ENCODE results near the gene SND1. TPM values are rescaled to one million over a fixed set of nuclear protein-coding genes. Genes with fewer than 3 reads are reported as not detected.

SND1 gene
- total RNA-seq, 4 donors from 2014 or later, result 64.3 to 77.0 (median 70.4) TPM

DNA sequence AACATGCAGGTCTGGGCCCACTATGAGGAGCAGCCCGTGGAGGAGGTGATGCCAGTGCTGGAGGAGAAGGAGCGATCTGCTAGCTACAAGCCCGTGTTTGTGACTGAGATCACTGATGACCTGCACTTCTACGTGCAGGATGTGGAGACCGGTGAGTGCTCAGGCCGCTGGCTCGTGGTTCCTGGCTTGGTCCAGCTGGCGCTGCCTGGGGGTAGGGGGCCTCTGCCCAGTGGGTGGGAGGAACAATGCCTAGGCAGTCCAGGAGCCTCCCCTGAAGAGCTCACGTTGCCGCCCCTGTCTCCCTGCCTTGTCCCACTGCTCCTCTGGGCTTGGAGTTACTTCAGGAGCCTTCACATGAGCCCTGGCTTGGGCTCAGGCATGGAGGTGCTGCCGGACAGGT is 429.4 kb downstream of the SND1 start:
- DNase-seq, result no peak
- H3K9me3 ChIP-seq, result no peaks in the 10 kb centered on the region
- H3K36me3 ChIP-seq, result peaks cover 0 to 5% (median 0%) of the 10 kb centered on the region in 4 donors
- WGBS, 2 donors (ENCODE audit: low coverage in 1 of 2), result 96% methylated on average over 11 of the region's 11 CpGs; no CpG with 5 or more reads in 1 of the 2 donors
- H3K27me3 ChIP-seq, result no peaks in the 10 kb centered on the region
- peaks cover 0 to 9% (median 8%) of the 10 kb centered on the region in 4 donors for H3K4me1 ChIP-seq
- TF ChIP-seq POLR2AphosphoS5 (IDR thresholded peaks at IDR 0.05) (no peak), POLR2A (IDR thresholded peaks at IDR 0.05) (no peak), EP300 (IDR thresholded peaks at IDR 0.05; ENCODE audit: low read depth) (no peak)
- TF ChIP-seq, protein P1, sequence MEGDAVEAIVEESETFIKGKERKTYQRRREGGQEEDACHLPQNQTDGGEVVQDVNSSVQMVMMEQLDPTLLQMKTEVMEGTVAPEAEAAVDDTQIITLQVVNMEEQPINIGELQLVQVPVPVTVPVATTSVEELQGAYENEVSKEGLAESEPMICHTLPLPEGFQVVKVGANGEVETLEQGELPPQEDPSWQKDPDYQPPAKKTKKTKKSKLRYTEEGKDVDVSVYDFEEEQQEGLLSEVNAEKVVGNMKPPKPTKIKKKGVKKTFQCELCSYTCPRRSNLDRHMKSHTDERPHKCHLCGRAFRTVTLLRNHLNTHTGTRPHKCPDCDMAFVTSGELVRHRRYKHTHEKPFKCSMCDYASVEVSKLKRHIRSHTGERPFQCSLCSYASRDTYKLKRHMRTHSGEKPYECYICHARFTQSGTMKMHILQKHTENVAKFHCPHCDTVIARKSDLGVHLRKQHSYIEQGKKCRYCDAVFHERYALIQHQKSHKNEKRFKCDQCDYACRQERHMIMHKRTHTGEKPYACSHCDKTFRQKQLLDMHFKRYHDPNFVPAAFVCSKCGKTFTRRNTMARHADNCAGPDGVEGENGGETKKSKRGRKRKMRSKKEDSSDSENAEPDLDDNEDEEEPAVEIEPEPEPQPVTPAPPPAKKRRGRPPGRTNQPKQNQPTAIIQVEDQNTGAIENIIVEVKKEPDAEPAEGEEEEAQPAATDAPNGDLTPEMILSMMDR (IDR thresholded peaks at IDR 0.05), result no peak
- intact Hi-C loops (cut with DNase I; ENCODE audit: low total_unique reads), result no loop called here
- in situ Hi-C loops (cut with MboI; ENCODE audit: low pct_ligation_motif_present in 1 of 4, low pct_unique_long_range_greater_than_20kb in 1 of 4, low sequenced_read_pairs in 3 of 4), result no loop called here
- H3K27ac ChIP-seq, result no peak overlapping the region
- H3K4me3 ChIP-seq, result no peak overlapping the region

- no peak for DNase-seq
- no peak overlapping the region for H3K4me3 ChIP-seq
- H3K27me3 ChIP-seq, result no peaks in the 10 kb centered on the region
- in situ Hi-C loops (cut with MboI; ENCODE audit: low pct_ligation_motif_present in 1 of 4, low pct_unique_long_range_greater_than_20kb in 1 of 4, low sequenced_read_pairs in 3 of 4), result no loop called here
- intact Hi-C loops (cut with DNase I; ENCODE audit: low total_unique reads), result no loop called here
- H3K4me1 ChIP-seq, result peaks cover 0 to 7% (median 6%) of the 10 kb centered on the region in 4 donors
- peaks cover 0 to 5% (median 0%) of the 10 kb centered on the region in 4 donors for H3K36me3 ChIP-seq
- H3K27ac ChIP-seq, result no peak overlapping the region
- H3K9me3 ChIP-seq, result no peaks in the 10 kb centered on the region
- TF ChIP-seq POLR2AphosphoS5 (IDR thresholded peaks at IDR 0.05) (no peak), POLR2A (IDR thresholded peaks at IDR 0.05) (no peak), EP300 (IDR thresholded peaks at IDR 0.05; ENCODE audit: low read depth) (no peak)
- TF ChIP-seq, protein P1 (IDR thresholded peaks at IDR 0.05), result no peak
- WGBS, 2 donors (ENCODE audit: low coverage in 1 of 2), result 87 to 100% methylated on average over 4 to 8 of the region's 8 CpGs
These were observed 429.8 kb downstream of the SND1 start for GRCh38 chr7:128081808-128082207.

DNA sequence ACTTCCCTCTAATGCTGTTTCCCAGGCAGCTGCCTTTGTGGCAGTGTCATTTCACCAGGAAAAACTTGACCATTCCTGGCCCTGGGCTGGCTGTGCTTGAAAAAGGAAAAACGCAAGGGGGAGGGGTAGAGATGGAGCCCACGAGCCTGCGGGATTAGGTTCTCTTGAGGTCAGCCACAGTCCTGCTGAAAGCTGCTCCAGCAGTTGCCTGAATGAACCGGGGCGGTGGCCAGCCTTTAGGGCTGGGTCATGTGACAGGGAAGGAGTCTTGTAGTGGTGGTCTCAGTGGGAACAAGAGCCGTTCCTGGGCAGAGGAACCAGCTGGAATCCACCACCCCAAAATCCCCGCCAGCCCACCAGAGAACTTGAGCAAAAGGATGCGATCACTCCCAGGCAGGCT is 430.4 kb downstream of the SND1 start:
- Histone ChIP-seq H3K4me1 (peaks cover 0 to under 1% (median under 1%) of the 10 kb centered on the region in 4 donors), H3K9me3 (no peaks in the 10 kb centered on the region), H3K27me3 (no peaks in the 10 kb centered on the region), H3K27ac (no peak overlapping the region), H3K4me3 (no peak overlapping the region), H3K36me3 (peaks cover 0 to 5% (median 0%) of the 10 kb centered on the region in 4 donors)
- in situ Hi-C loops (cut with MboI; ENCODE audit: low pct_ligation_motif_present in 1 of 4, low pct_unique_long_range_greater_than_20kb in 1 of 4, low sequenced_read_pairs in 3 of 4) (no loop called here), intact Hi-C loops (cut with DNase I; ENCODE audit: low total_unique reads) (no loop called here)
- DNase-seq, result no peak
- 68% methylated on average over 8 of the region's 8 CpGs; no CpG with 5 or more reads in 1 of the 2 donors for WGBS, 2 donors (ENCODE audit: low coverage in 1 of 2)
- TF ChIP-seq, protein P1 (IDR thresholded peaks at IDR 0.05), result no peak
- TF ChIP-seq EP300 (IDR thresholded peaks at IDR 0.05; ENCODE audit: low read depth) (no peak), POLR2AphosphoS5 (IDR thresholded peaks at IDR 0.05) (no peak), POLR2A (IDR thresholded peaks at IDR 0.05) (no peak)

GRCh38 chr7:128084896-128085608 is 433.1 kb downstream of the SND1 start:
- H3K27me3 ChIP-seq, result no peaks in the 10 kb centered on the region
- no peak overlapping the region for H3K27ac ChIP-seq
- TF ChIP-seq POLR2AphosphoS5 (IDR thresholded peaks at IDR 0.05) (no peak), EP300 (IDR thresholded peaks at IDR 0.05; ENCODE audit: low read depth) (no peak), POLR2A (IDR thresholded peaks at IDR 0.05) (no peak)
- TF ChIP-seq, protein P1 (IDR thresholded peaks at IDR 0.05), result no peak
- no peak for DNase-seq
- peaks cover 0 to 8% (median 3%) of the 10 kb centered on the region in 4 donors for H3K36me3 ChIP-seq
- intact Hi-C loops (cut with DNase I; ENCODE audit: low total_unique reads), result no loop called here
- 63% methylated on average over 10 of the region's 10 CpGs; no CpG with 5 or more reads in 1 of the 2 donors for WGBS, 2 donors (ENCODE audit: low coverage in 1 of 2)
- in situ Hi-C loops (cut with MboI; ENCODE audit: low pct_ligation_motif_present in 1 of 4, low pct_unique_long_range_greater_than_20kb in 1 of 4, low sequenced_read_pairs in 3 of 4), result no loop called here
- no peaks in the 10 kb centered on the region for H3K9me3 ChIP-seq
- no peaks in the 10 kb centered on the region for H3K4me1 ChIP-seq
- H3K4me3 ChIP-seq, result no peak overlapping the region

Data from transverse colon (tissue), 4 donors.